Aortic smooth muscle cell (primary cell): Measurements from ENCODE around the gene USP50. TPM values are rescaled to one million over a fixed set of nuclear protein-coding genes. Genes with fewer than 3 reads are reported as not detected.

Experiments used
- total RNA-seq: library from RNA; depleted of rRNA; stranded (reverse); fragments of >200 nt; gene quantifications from 2 replicates; pipeline ENCODE4 v1.2.3, GENCODE V29; 2014

Gene USP50
- total RNA-seq = 0.31 and 0.40 TPM in 2 replicates

GRCh38 chr15:50546566-50546965 is at the start of gene USP50:
USP50 (minus strand) TSS chr15:50546666; CDS start chr15:50546525, 141 bp downstream.

Other genes with a start within 250 kb of the USP50 start
- gene GABPB1, start 191.5 kb downstream of the USP50 start, total RNA-seq = 34.2 and 34.6 TPM in 2 replicates
- gene USP8, start 122.3 kb downstream of the USP50 start, total RNA-seq = 36.3 and 52.0 TPM in 2 replicates
- gene TRPM7, start 140.1 kb upstream of the USP50 start, total RNA-seq = 43.1 and 51.1 TPM in 2 replicates
- 90.2 and 120 TPM in 2 replicates for gene SPPL2A, start 219.0 kb upstream of the USP50 start, total RNA-seq